LHCN-M2 (cell line): ENCODE measurements around the gene MBD4. TPM values are rescaled to one million over a fixed set of nuclear protein-coding genes. Genes with fewer than 3 reads are reported as not detected.
A peak's percentile ranks its signal among the peaks of the same experiment; 100 is the strongest.
"Not testable (repeated sequence)": the region's sequence is repeated elsewhere in the genome, so short reads cannot be mapped to it uniquely, and the experiment has no call there.

Experiments used
- DNase-seq: peaks from one replicate; pipeline ENCODE4 v3.0.0-alpha.2; 2012; ENCODE audit warnings: low read depth
- total RNA-seq: library from RNA; depleted of rRNA; stranded (reverse); fragments of >200 nt; gene quantifications from 2 replicates; pipeline ENCODE4 v1.2.3, GENCODE V29; 2014; rRNA removed

MBD4 gene
- total RNA-seq, 1 experiment from 2014 or later: 28.8 TPM

GRCh38 chr3:129384594-129385323 is 55.0 kb downstream of the MBD4 start:
- DNase-seq: no peak

- DNase-seq: not testable (repeated sequence)
Measured at GRCh38 chr3:129384103-129384502, 55.6 kb downstream of the MBD4 start.

GRCh38 chr3:129383292-129383860 is 56.4 kb downstream of the MBD4 start:
- peak; percentile 79 for DNase-seq

GRCh38 chr3:129382366-129382765 is 57.4 kb downstream of the MBD4 start:
- DNase-seq: no peak

Other genes with a start within 250 kb of the MBD4 start
- 192 TPM in 2 replicates for gene COPG1, start 190.3 kb downstream of the MBD4 start, total RNA-seq
- gene HMCES, start 161.1 kb downstream of the MBD4 start, total RNA-seq: 10.8 and 15.8 TPM in 2 replicates
- gene EFCAB12, start 11.3 kb downstream of the MBD4 start, total RNA-seq: 0.06 and 0.26 TPM in 2 replicates
- gene IFT122, start 276 bp upstream of the MBD4 start, total RNA-seq: 17.3 and 24.2 TPM in 2 replicates
- not detected in 2 replicates for gene RHO, start 88.7 kb upstream of the MBD4 start, total RNA-seq
- not detected in 2 replicates for gene H1-8, start 103.2 kb upstream of the MBD4 start, total RNA-seq
- 51.3 and 63.2 TPM in 2 replicates for gene PLXND1, start 166.7 kb upstream of the MBD4 start, total RNA-seq